GM21717 (cell line): ENCODE data around the gene SYNJ2.

Source experiments
- ATAC-seq: cut with Tn5 transposase; IDR thresholded peaks from one replicate; pipeline ENCODE4 v1.9.1; 2021; ENCODE audit warnings: mild to moderate bottlenecking, moderate library complexity; ENCODE audit not compliant: unreplicated experiment

The SYNJ2 gene

GRCh38 chr6:158010591-158011477 is 29.2 kb downstream of the SYNJ2 start:
- ATAC-seq: no peak

GRCh38 chr6:158011478-158011920 is 29.8 kb downstream of the SYNJ2 start:
- ATAC-seq: no peak

GRCh38 chr6:158011980-158012566 is 30.4 kb downstream of the SYNJ2 start:
- no peak for ATAC-seq

- ATAC-seq: no peak
Observed at GRCh38 chr6:158013904-158014504, 32.3 kb downstream of the SYNJ2 start.

GRCh38 chr6:158014505-158015187 is 33.0 kb downstream of the SYNJ2 start:
- ATAC-seq: no peak

- no peak for ATAC-seq
Observed at GRCh38 chr6:158015188-158015506, 33.5 kb downstream of the SYNJ2 start.

- ATAC-seq: no peak
Observed at GRCh38 chr6:158016571-158017383, 35.1 kb downstream of the SYNJ2 start.

- no peak for ATAC-seq
Observed at GRCh38 chr6:158017621-158018040, 36.0 kb downstream of the SYNJ2 start.

GRCh38 chr6:158018041-158018771 is 36.5 kb downstream of the SYNJ2 start:
- no peak for ATAC-seq

- ATAC-seq: no peak
Observed at GRCh38 chr6:158018851-158019361, 37.2 kb downstream of the SYNJ2 start.

- ATAC-seq: no peak
Observed at GRCh38 chr6:158019416-158019815, 37.8 kb downstream of the SYNJ2 start.

GRCh38 chr6:158020272-158020711 is 38.6 kb downstream of the SYNJ2 start:
- no peak for ATAC-seq

GRCh38 chr6:158020811-158021210 is 39.1 kb downstream of the SYNJ2 start:
- ATAC-seq: no peak

GRCh38 chr6:158021376-158021775 is 39.7 kb downstream of the SYNJ2 start:
- no peak for ATAC-seq

GRCh38 chr6:158021814-158022748 is 40.4 kb downstream of the SYNJ2 start:
- no peak for ATAC-seq

GRCh38 chr6:158022749-158023596 is 41.3 kb downstream of the SYNJ2 start:
- no peak for ATAC-seq

- no peak for ATAC-seq
Observed at GRCh38 chr6:158023597-158023939, 41.9 kb downstream of the SYNJ2 start.
